ENCODE measurements around the gene GPR161. TPM values are rescaled to one million over a fixed set of nuclear protein-coding genes. Genes with fewer than 3 reads are reported as not detected.
"Not testable (repeated sequence)": the region's sequence is repeated elsewhere in the genome, so short reads cannot be mapped to it uniquely, and the experiment has no call there.

Gene GPR161, protein sequence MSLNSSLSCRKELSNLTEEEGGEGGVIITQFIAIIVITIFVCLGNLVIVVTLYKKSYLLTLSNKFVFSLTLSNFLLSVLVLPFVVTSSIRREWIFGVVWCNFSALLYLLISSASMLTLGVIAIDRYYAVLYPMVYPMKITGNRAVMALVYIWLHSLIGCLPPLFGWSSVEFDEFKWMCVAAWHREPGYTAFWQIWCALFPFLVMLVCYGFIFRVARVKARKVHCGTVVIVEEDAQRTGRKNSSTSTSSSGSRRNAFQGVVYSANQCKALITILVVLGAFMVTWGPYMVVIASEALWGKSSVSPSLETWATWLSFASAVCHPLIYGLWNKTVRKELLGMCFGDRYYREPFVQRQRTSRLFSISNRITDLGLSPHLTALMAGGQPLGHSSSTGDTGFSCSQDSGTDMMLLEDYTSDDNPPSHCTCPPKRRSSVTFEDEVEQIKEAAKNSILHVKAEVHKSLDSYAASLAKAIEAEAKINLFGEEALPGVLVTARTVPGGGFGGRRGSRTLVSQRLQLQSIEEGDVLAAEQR
- total RNA-seq (2014; rRNA removed; shearing (Covaris generic)): 9.0 and 14.2 TPM in 2 replicates
- 11.0 and 11.8 TPM in 2 replicates for polyA plus RNA-seq (2016; fragmentation: Nextera tagmentation; extraction: Ambion mirVana)

DNA sequence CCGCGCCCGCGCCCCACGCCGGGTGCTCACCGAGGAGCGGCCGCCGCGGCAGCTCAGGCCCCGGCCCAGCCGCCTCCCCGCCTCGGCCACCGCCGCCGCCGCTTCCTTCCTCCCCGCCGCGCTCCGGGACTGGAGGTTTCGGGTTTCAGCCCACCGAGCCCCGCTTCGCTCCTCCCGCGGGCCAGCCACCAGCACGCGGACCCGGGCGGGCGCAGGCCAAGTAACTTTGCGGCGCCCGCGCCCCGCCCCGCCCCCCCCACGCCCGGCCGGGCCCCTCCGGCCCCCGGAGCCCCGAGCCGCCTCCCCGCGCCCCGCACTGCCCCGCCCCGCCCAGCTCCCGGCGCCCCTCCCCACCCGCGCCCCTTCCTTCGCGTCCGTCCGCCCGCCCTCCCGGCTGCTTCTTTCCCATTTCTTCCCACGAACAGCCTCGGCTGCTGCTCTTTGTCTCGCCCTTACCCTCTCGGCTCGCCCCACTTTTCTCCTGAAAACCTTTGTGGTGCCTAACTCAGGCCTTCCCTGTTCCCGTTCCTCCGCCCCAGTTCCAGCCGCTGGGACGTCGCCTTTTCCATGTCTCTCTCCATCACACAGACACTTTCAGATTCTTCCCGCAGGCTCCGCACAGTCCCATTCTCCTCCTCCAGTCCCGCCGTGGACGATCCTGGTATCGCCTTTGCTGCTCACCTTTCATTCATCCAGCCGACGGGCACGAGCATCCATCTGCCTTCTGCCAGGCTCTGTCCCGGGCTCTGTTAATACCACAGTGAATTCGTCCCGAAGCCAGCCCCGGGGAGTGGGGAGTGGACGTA, at the start of gene GPR161:
Gene GPR161, minus strand, starts transcription at position 222 of the 806 bp plus-strand sequence. CDS start 32,080 bp downstream, outside the sequence.
- in situ Hi-C loops (cut with MboI): no loop called here

GRCh38 chr1:168181063-168181720, 44.5 kb upstream of the GPR161 start:
- in situ Hi-C loops (cut with MboI); H3K36me3 ChIP-seq (ENCODE audit: low read depth); H3K9ac ChIP-seq; H3K9me3 ChIP-seq (ENCODE audit: low read depth); H3K4me3 ChIP-seq; H3K27ac ChIP-seq; H3K4me1 ChIP-seq (ENCODE audit: insufficient read depth); H3K9me2 ChIP-seq (ENCODE audit: insufficient read depth); DNase-seq; H3K27me3 ChIP-seq (replicated peaks; ENCODE audit: insufficient read depth); H4K20me1 ChIP-seq (ENCODE audit: insufficient read depth); H2AFZ ChIP-seq: not testable (repeated sequence)
- H3K79me2 ChIP-seq (ENCODE audit: insufficient read depth): peaks cover 72% of the 10 kb centered on the region
- H3K4me2 ChIP-seq (ENCODE audit: unreplicated experiment): peak overlapping the region; percentile 91
- peaks cover 19% of the 10 kb centered on the region for H3F3A ChIP-seq (ENCODE audit: insufficient read depth)
- 96 to 97% methylated on average over 15 of the region's 15 CpGs for WGBS, 2 experiments (ENCODE audit: low coverage in 1 of 2, low lambda C conversion rate in 2 of 2, missing lambda C conversion rate in 2 of 2)

More for the DNA sequence above, at the start of gene GPR161:
- no peaks in the 10 kb centered on the region for H3K9me2 ChIP-seq (ENCODE audit: insufficient read depth)
- H3K27me3 ChIP-seq (replicated peaks; ENCODE audit: insufficient read depth): no peaks in the 10 kb centered on the region
- H4K20me1 ChIP-seq (ENCODE audit: insufficient read depth): no peaks in the 10 kb centered on the region
- peaks cover 10% of the 10 kb centered on the region; the same call in 1 of the 2 replicates for H3K4me1 ChIP-seq (ENCODE audit: insufficient read depth)
- H3K27ac ChIP-seq: peak within 1 kb of the TSS; percentile 60
- H2AFZ ChIP-seq: peak within 1 kb of the TSS; percentile 99
- H3K4me2 ChIP-seq (ENCODE audit: unreplicated experiment): peak within 1 kb of the TSS; percentile 93
- H3K4me3 ChIP-seq: peak within 1 kb of the TSS; percentile 95
- 2% methylated on average over 43 to 70 of the region's 86 CpGs for WGBS, 2 experiments (ENCODE audit: low coverage in 1 of 2, low lambda C conversion rate in 2 of 2, missing lambda C conversion rate in 2 of 2)
- no peaks in the 10 kb centered on the region for H3K36me3 ChIP-seq (ENCODE audit: low read depth)
- peak; percentile 73 for DNase-seq
- TF ChIP-seq EZH2phosphoT487 (IDR thresholded peaks at IDR 0.05; ENCODE audit: insufficient read depth, low read depth): no peak
- TF ChIP-seq EZH2 (IDR thresholded peaks at IDR 0.05; ENCODE audit: insufficient read depth, poor library complexity, severe bottlenecking): no peak
- no peaks in the 10 kb centered on the region for H3K9me3 ChIP-seq (ENCODE audit: low read depth)
- peaks cover 16% of the 10 kb centered on the region for H3F3A ChIP-seq (ENCODE audit: insufficient read depth)
- peak within 1 kb of the TSS; percentile 82 for H3K9ac ChIP-seq
- H3K79me2 ChIP-seq (ENCODE audit: insufficient read depth): peaks cover 11% of the 10 kb centered on the region

DNA sequence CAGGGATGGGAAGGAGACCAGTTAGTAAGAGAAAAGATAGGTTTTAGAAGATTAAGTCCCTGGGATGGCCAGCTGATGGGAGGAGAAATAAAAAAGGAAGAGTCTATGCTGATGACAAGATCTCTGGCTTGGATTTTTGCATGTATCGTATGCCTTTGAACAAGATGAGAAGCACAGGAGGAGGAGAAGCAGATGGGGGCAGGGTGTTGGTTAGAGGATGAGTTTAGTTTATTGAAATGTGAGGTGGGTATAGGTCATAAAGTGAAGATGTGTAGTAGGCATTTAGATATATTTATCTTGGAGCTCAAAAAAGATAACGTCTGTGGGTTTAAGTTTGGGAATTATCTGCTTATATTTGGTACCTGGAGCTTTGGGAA, 43.4 kb upstream of the GPR161 start:
- H3K4me3 ChIP-seq: peak overlapping the region; percentile 99
- no peak for DNase-seq
- peak overlapping the region; percentile 91 for H3K4me2 ChIP-seq (ENCODE audit: unreplicated experiment)
- peaks cover 19% of the 10 kb centered on the region for H3F3A ChIP-seq (ENCODE audit: insufficient read depth)
- TF ChIP-seq EZH2 (IDR thresholded peaks at IDR 0.05; ENCODE audit: insufficient read depth, poor library complexity, severe bottlenecking): no peak
- H3K4me1 ChIP-seq (ENCODE audit: insufficient read depth): 0 out of 2 replicates have a peak, but pooled peaks cover 6% of the 10 kb centered on the region
- H4K20me1 ChIP-seq (ENCODE audit: insufficient read depth): no peaks in the 10 kb centered on the region
- H3K27me3 ChIP-seq (replicated peaks; ENCODE audit: insufficient read depth): no peaks in the 10 kb centered on the region
- H3K9me2 ChIP-seq (ENCODE audit: insufficient read depth): no peaks in the 10 kb centered on the region
- peak overlapping the region; percentile 91 for H3K9ac ChIP-seq
- WGBS, 2 experiments (ENCODE audit: low coverage in 1 of 2, low lambda C conversion rate in 2 of 2, missing lambda C conversion rate in 2 of 2): 4 to 7% methylated on average over 2 of the region's 2 CpGs
- peaks cover 3% of the 10 kb centered on the region; the same call in 1 of the 2 replicates for H3K36me3 ChIP-seq (ENCODE audit: low read depth)
- H3K9me3 ChIP-seq (ENCODE audit: low read depth): no peaks in the 10 kb centered on the region
- H3K79me2 ChIP-seq (ENCODE audit: insufficient read depth): peaks cover 61% of the 10 kb centered on the region
- peak overlapping the region; percentile 77 for H3K27ac ChIP-seq
- in situ Hi-C loops (cut with MboI): no loop called here
- peak overlapping the region; percentile 97 for H2AFZ ChIP-seq
